Heart right ventricle (tissue), 16 donors: ENCODE data around the gene GREB1. TPM values are rescaled to one million over a fixed set of nuclear protein-coding genes. Genes with fewer than 3 reads are reported as not detected.

Experiments used
- ATAC-seq, 8 donors: fragments of 200-7000 bp; cut with Tn5 transposase; one replicate each; pipeline ENCODE4 v1.9.1; 2020; ENCODE audit warnings: mild to moderate bottlenecking in 8 of 8, moderate library complexity in 8 of 8, moderate number of reproducible peaks in 1 of 8
- DNase-seq, 2 donors: peaks; one replicate each; pipeline ENCODE4 v3.0.0-alpha.2; 2020
- H3K27ac ChIP-seq, 10 donors: fragments of 200-600 bp; sonication (generic) in 2 of 10; one replicate each; pipeline versions ENCODE4 v1.5.0 to v1.8.0; 2020 to 2022; ENCODE audit warnings: mild to moderate bottlenecking in 3 of 10
- H3K27me3 ChIP-seq, 7 donors: fragments of 200-600 bp; one replicate each; pipeline ENCODE4 v1.8.0; 2021 to 2022; ENCODE audit warnings: mild to moderate bottlenecking in 2 of 7
- H3K36me3 ChIP-seq, 9 donors: fragments of 200-600 bp; sonication (generic) in 1 of 9; one replicate each; pipeline versions ENCODE4 v1.5.0 to v1.8.0; 2020 to 2022; ENCODE audit warnings: mild to moderate bottlenecking in 2 of 9
- H3K4me1 ChIP-seq, 9 donors: fragments of 200-600 bp; sonication (generic) in 1 of 9; one replicate each; pipeline versions ENCODE4 v1.5.0 to v1.8.0; 2020 to 2022; ENCODE audit warnings: mild to moderate bottlenecking in 4 of 9
- H3K4me3 ChIP-seq, 10 donors: fragments of 200-600 bp; sonication (generic) in 2 of 10; one replicate each; pipeline versions ENCODE4 v1.5.0 to v1.8.0; 2020 to 2022; ENCODE audit warnings: mild to moderate bottlenecking in 7 of 10, moderate library complexity in 2 of 10
- H3K9me3 ChIP-seq, 11 donors: fragments of 200-600 bp in 10 of 11; sonication (generic) in 2 of 11; one replicate each; pipeline versions ENCODE4 v1.5.0 to v1.8.0; 2013 to 2022; ENCODE audit warnings: mild to moderate bottlenecking in 2 of 11, control low read depth in 1 of 11, moderate library complexity in 1 of 11
- WGBS, 2 donors: extraction: QIAGEN DNeasy Blood & Tissue Kit; methylation state at CpG; one replicate each; pipeline ENCODE4 v1.1.7; 2013; ENCODE audit warnings: inconsistent platforms in 1 of 2; 5-methylcytosine and 5-hydroxymethylcytosine counted together
- intact Hi-C, 10 donors: fragments of 100-400 bp; cut with DNase I; formaldehyde crosslinking; loops; one replicate each; pipeline versions ENCODE4 v1.11.1 to v1.14.2; 2022
- polyA plus RNA-seq, 2 donors: library from polyadenylated mRNA; stranded (reverse); fragments of 200-250 nt; gene quantifications; one replicate each; pipeline ENCODE4 v1.2.3, GENCODE V29; 2013
- total RNA-seq, 10 donors: library from RNA; stranded (reverse); fragmentation: NEBNext Ultra II Directional in 3 of 10; extraction: Animal tissue kit (Norgen Biotek cat#: 25700) in 3 of 10; gene quantifications; one replicate each; pipeline versions ENCODE4 v1.2.1 to v1.2.4, GENCODE V29; 2021 to 2023
- TF ChIP-seq, protein P1 (sequence below), 9 donors: fragments of 200-600 bp; sonication (generic) in 2 of 9; IDR thresholded peaks; one replicate each; pipeline versions ENCODE4 v1.5.0 to v1.8.0; 2021 to 2022; ENCODE audit warnings: antibody characterized with exemption in 9 of 9, mild to moderate bottlenecking in 5 of 9, moderate library complexity in 1 of 9
- donor health status: Arrhythmogenic right ventricular cardiomyopathy.
- donor health status: ischemic (EF 13 %, LVEDD 7.1; RV severe dilation, severe dysfunction).
- donor health status: healthy with polysubstance abuse.
- donor health status: DM: no; HTN: yes; CAD: no.
- donor health status: DM: no; HTN: no; CAD: no.
- donor health status: ischemic (EF 25% LVEDD 6.9; RV normal size, moderate dysfunction).
- donor health status: ischemic (EF 25% LVEDD 5.7; RV mildly dilated, moderate dysfunction).
- donor health status: healthy.
- donor health status: DM: yes; HTN: yes; CAD: no.
- donor health status: Ischemic cardiomyopathy.
- donor health status: ischemic (EF 35%, LVEDD 5.7; RV mildly dilated, moderate dysfunction).
- donor health status: nonischemic (EF 11% LVEDD 7.7; RV severe dilation, severe dysfunction).
- donor health status: DM: yes; HTN: yes; CAD: no.
- donor health status: PGD.
- donor health status: ischemic (EF 29% LVEDD 5.4; RV normal size, mild dysfunction).
- donor health status: nonischemic (EF 23%, LVEDD 6.1; RV moderate dilation, normal function).

Gene GREB1
- total and polyA plus RNA-seq, 12 donors, result 1.2 to 15.6 (median 7.8) TPM

DNA sequence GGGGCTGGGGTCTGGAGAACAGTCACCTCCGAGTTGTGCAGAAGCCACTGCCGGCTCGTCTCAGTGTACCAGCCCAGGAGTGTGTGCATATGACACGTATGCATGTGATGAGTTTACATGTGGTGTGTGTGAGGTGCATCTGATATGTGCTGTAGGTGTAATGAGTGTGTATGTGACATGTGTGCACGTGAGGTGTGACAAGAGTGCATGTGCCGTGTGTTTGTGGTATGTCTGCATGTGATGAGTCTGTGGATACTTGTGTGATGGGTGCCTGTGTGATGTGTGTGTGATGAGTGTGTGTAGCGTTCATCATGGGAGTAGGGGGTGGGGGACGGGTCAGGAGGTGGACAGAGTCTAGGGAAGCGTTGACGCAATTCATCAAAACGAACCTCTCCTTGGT, 123.3 kb downstream of the GREB1 start:
- Histone ChIP-seq H3K27me3 (peaks cover 0 to 47% (median 19%) of the 10 kb centered on the region in 7 donors), H3K9me3 (peaks cover 0 to 4% (median 0%) of the 10 kb centered on the region in 11 donors), H3K4me1 (peaks cover 0 to 17% (median 0%) of the 10 kb centered on the region in 9 donors), H3K4me3 (no peak overlapping the region), H3K36me3 (no peaks in the 10 kb centered on the region), H3K27ac (no peak overlapping the region)
- intact Hi-C loops, result no loop called here
- ATAC-seq (peak in 1 of 8 donors; percentile 9), DNase-seq (no peak)
- 89 to 93% methylated on average over 11 of the region's 11 CpGs for WGBS, 2 donors
- TF ChIP-seq, protein P1, sequence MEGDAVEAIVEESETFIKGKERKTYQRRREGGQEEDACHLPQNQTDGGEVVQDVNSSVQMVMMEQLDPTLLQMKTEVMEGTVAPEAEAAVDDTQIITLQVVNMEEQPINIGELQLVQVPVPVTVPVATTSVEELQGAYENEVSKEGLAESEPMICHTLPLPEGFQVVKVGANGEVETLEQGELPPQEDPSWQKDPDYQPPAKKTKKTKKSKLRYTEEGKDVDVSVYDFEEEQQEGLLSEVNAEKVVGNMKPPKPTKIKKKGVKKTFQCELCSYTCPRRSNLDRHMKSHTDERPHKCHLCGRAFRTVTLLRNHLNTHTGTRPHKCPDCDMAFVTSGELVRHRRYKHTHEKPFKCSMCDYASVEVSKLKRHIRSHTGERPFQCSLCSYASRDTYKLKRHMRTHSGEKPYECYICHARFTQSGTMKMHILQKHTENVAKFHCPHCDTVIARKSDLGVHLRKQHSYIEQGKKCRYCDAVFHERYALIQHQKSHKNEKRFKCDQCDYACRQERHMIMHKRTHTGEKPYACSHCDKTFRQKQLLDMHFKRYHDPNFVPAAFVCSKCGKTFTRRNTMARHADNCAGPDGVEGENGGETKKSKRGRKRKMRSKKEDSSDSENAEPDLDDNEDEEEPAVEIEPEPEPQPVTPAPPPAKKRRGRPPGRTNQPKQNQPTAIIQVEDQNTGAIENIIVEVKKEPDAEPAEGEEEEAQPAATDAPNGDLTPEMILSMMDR (IDR thresholded peaks at IDR 0.05), result no peak

DNA sequence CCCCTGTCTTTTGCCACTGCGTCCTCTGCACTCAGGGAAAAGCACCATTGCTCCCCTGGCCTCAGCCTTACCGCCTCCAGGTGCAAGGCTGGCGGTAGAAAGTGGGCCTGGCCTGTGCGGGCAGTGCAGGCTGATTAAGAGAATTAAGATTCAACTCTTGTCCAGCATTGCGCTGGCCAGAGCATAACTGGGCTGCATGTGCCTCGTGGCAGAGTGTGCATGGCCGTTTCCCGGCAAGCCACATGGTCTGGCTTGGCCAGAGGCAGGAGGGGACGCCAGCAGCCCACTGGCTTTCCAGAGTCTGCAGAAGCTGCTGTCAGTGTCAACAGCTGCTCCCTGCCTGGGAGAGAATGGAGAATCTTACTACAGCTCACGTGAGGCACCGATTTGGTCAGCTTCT, 123.8 kb downstream of the GREB1 start:
- Histone ChIP-seq H3K27ac (no peak overlapping the region), H3K4me3 (no peak overlapping the region), H3K4me1 (peaks cover 0 to 13% (median 0%) of the 10 kb centered on the region in 9 donors), H3K36me3 (no peaks in the 10 kb centered on the region), H3K27me3 (peaks cover 0 to 47% (median 19%) of the 10 kb centered on the region in 7 donors), H3K9me3 (peaks cover 0 to 8% (median 0%) of the 10 kb centered on the region in 11 donors)
- ATAC-seq (peak in 1 of 8 donors; percentile 41), DNase-seq (no peak)
- intact Hi-C loops, result no loop called here
- WGBS, 2 donors, result 83 to 85% methylated on average over 11 of the region's 11 CpGs
- TF ChIP-seq, protein P1 (IDR thresholded peaks at IDR 0.05), result no peak

DNA sequence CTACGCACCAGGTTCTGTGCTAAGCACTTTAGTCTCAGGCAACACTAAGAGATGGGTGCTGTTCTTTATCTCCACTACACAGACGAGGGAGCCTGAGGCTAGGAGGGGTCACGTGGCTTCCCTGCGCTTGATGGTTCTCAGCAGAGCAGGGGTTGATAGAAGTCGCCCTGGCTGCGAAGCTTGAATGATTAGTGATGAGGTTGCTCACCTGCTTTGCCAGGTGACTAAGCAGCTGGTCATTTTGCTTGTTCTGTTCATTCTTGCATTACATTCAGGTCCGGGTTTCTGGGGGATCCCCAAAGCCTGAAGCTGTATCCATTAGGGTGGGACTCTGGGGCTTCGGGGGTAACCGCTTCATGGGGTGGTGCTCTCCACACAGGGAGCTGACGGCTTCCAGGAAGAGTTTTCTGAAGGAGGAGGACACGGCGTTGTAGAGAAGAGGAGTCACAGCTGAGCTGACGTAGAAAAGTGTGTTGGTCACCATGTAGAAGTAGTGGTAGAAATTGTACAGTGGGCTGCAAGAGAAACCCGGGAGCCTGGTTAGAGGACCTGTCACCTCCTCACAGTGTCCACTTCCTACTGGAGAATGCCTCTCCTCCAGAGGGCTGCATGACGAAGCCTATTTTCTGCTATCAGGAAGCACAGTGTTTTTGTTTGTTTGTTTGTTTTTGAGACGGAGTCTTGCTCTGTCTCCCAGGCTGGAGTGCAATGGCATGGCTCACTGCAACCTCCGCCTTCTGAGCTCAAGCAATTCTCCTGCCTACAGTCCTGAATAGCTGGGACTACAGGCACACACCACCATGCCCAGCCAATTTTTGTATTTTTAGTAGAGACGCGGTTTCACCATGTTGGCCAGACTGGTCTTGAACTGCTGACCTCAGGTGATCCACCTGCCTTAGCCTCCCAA, 124.6 kb downstream of the GREB1 start:
- Histone ChIP-seq H3K36me3 (no peaks in the 10 kb centered on the region), H3K27ac (no peak overlapping the region), H3K27me3 (peaks cover 0 to 47% (median 19%) of the 10 kb centered on the region in 7 donors), H3K9me3 (peaks cover 0 to 16% (median 0%) of the 10 kb centered on the region in 11 donors), H3K4me1 (peaks cover 0 to 5% (median 0%) of the 10 kb centered on the region in 9 donors), H3K4me3 (no peak overlapping the region)
- no peak for DNase-seq
- ATAC-seq, result no peak
- intact Hi-C loops, result no loop called here
- TF ChIP-seq, protein P1 (IDR thresholded peaks at IDR 0.05), result no peak
- WGBS, 2 donors, result 80 to 84% methylated on average over 19 of the region's 19 CpGs

DNA sequence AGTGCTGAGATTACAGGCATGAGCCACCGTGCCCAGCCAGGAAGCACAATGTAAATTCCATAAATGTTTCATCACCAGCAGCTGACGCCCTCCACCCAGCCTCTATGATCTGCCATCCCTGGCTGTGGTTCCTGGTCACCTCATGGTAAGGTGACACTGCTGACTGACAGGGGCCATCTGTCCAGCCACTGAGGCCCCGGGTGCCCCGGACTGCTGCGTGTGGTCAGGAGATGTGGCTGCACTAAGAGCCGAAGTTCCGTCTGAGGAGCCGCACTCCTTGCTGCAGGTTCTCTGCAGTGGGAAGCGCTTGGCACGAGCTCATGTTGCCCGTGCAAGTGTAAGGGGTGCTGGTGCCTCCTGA, 125.2 kb downstream of the GREB1 start:
- Histone ChIP-seq H3K4me3 (no peak overlapping the region), H3K9me3 (peaks cover 0 to 16% (median 0%) of the 10 kb centered on the region in 11 donors), H3K36me3 (no peaks in the 10 kb centered on the region), H3K4me1 (peaks cover 0 to 4% (median 0%) of the 10 kb centered on the region in 9 donors), H3K27ac (no peak overlapping the region), H3K27me3 (peaks cover 0 to 47% (median 19%) of the 10 kb centered on the region in 7 donors)
- WGBS, 2 donors, result 79 to 81% methylated on average over 11 of the region's 11 CpGs
- DNase-seq (no peak), ATAC-seq (no peak)
- TF ChIP-seq, protein P1 (IDR thresholded peaks at IDR 0.05), result no peak
- intact Hi-C loops, result no loop called here
